ENCODE measurements around the gene DRP2. TPM values are rescaled to one million over a fixed set of nuclear protein-coding genes. Genes with fewer than 3 reads are reported as not detected.
"Not testable (repeated sequence)": the region's sequence is repeated elsewhere in the genome, so short reads cannot be mapped to it uniquely, and the experiment has no call there.

DRP2 gene
- total RNA-seq, 6 donors from 2014 or later: 0.07 TPM; not detected in 5

DNA sequence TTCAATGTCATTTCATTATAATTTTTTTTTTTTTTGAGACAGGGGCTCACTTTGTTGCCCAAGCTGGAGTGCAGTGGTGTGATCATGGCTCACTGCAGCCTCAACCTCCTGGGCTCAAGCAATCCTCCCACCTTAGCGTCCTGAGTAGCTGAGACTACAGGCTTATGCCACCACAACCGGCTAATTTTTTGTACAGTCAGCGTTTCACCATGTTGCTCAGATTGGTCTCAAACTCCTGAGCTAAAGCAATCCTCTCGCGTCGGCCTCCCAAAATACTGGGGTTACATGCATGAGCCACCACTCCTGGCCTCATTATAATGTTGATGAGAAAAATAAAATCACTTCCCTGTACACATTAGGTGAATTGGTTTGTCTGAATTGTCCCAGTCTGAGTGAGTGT is 54.6 kb downstream of the DRP2 start:
- Histone ChIP-seq H3K4me3 (no peak overlapping the region), H3K9me3 (no peaks in the 10 kb centered on the region), H3K4me1 (no peaks in the 10 kb centered on the region), H3K27me3 (no peaks in the 10 kb centered on the region), H3K27ac (no peak overlapping the region), H3K36me3 (no peaks in the 10 kb centered on the region)
- DNase-seq: no peak
- no peak for ATAC-seq (ENCODE audit: low FRiP score in 2 of 2)
- 79 to 92% methylated on average over 6 of the region's 6 CpGs for WGBS, 2 donors
- TF ChIP-seq, protein P1, sequence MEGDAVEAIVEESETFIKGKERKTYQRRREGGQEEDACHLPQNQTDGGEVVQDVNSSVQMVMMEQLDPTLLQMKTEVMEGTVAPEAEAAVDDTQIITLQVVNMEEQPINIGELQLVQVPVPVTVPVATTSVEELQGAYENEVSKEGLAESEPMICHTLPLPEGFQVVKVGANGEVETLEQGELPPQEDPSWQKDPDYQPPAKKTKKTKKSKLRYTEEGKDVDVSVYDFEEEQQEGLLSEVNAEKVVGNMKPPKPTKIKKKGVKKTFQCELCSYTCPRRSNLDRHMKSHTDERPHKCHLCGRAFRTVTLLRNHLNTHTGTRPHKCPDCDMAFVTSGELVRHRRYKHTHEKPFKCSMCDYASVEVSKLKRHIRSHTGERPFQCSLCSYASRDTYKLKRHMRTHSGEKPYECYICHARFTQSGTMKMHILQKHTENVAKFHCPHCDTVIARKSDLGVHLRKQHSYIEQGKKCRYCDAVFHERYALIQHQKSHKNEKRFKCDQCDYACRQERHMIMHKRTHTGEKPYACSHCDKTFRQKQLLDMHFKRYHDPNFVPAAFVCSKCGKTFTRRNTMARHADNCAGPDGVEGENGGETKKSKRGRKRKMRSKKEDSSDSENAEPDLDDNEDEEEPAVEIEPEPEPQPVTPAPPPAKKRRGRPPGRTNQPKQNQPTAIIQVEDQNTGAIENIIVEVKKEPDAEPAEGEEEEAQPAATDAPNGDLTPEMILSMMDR (IDR thresholded peaks at IDR 0.05): no peak
- no peak for TF ChIP-seq POLR2AphosphoS5 (IDR thresholded peaks at IDR 0.05)
- no peak for TF ChIP-seq POLR2A (IDR thresholded peaks at IDR 0.05)
- no peak for TF ChIP-seq EP300 (IDR thresholded peaks at IDR 0.05)

DNA sequence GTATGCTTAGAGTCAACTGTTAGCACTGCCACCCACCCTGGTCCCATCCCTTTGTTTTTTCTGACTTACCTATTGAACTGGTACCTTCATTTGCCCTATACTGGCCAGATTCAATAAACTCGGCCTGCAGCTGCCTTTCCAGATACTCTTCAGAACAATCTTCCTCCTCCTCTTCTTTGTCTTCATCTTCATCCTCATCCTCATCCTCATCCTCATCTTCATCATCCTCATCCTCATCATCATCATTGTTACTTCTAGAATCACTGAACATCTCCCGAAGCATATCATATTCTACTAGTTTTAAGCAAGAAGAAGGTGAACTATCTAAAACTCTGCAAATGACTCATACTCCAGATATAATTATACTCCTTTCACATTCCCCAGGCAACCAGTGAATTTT is 56.7 kb downstream of the DRP2 start:
- Histone ChIP-seq H3K27me3 (no peaks in the 10 kb centered on the region), H3K4me1 (no peaks in the 10 kb centered on the region), H3K9me3 (no peaks in the 10 kb centered on the region), H3K4me3 (no peak overlapping the region), H3K27ac (no peak overlapping the region), H3K36me3 (no peaks in the 10 kb centered on the region)
- no peak for DNase-seq
- 77 to 94% methylated on average over 2 of the region's 2 CpGs for WGBS, 2 donors
- no peak for ATAC-seq (ENCODE audit: low FRiP score in 2 of 2)
- TF ChIP-seq, protein P1 (IDR thresholded peaks at IDR 0.05): no peak
- TF ChIP-seq POLR2AphosphoS5 (IDR thresholded peaks at IDR 0.05): no peak
- TF ChIP-seq EP300 (IDR thresholded peaks at IDR 0.05): no peak
- TF ChIP-seq POLR2A (IDR thresholded peaks at IDR 0.05): no peak

DNA sequence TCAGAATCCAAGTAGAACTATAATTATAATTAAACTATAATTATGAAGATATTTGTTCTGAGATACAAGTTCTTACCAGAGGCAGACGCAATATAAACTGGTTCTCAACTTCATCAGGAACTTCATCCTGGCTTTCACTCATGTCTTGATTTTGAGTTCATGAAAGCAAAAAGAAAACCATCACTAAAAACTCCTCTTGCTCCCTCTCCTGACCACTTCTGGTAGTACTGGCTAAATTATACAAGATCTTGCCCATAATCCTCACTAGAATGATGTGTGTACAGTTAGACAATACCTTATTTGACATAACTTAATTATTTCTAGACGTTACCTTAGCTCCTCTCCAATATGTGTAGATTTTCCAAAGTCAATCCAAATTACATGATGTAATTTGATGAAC is 67.8 kb downstream of the DRP2 start:
- DNase-seq: no peak
- ATAC-seq (ENCODE audit: low FRiP score in 2 of 2): peak in 1 of 2 donors; percentile 42
- Histone ChIP-seq H3K9me3 (no peaks in the 10 kb centered on the region), H3K27me3 (no peaks in the 10 kb centered on the region), H3K4me3 (no peak overlapping the region), H3K4me1 (peaks cover 0 to 6% (median 0%) of the 10 kb centered on the region in 4 donors), H3K27ac (no peak overlapping the region), H3K36me3 (no peaks in the 10 kb centered on the region)
- 2 to 9% methylated on average over 2 of the region's 2 CpGs for WGBS, 2 donors
- TF ChIP-seq, protein P1 (IDR thresholded peaks at IDR 0.05): peak in 5 of 6 experiments; percentile 39 to 64 (median 51)
- no peak for TF ChIP-seq EP300 (IDR thresholded peaks at IDR 0.05)

DNA sequence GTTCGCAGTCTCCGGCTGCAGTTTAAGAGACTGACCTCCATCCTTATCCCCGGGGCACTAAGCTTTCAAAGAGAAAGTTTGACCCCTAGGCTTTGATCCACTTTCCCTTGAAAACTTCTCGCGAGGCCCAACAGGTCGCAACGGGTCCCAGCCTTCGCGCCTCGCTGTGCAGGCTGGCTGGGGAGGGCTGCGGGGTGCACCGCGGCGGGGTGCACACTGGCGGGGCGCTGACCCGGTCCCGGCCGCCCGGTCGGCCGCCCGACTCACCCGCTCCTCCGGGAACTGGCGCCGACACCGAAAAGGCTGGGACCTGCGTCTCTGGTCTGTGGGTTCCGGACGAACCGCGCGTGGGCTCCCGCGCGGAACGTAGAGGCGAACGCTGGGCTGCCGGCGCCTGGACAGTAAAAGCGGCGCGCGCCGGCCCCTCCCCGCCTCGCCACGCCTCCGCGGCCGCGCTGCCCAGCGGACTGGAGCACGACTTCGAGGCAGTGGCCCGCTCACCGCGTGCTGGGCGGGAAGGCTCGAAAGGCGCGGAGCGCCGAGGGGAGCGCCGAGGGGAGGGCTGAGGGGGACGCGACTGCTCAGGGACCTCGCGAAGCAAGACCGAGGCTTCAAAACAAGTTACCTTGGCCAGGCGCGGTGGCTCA is 71.5 kb downstream of the DRP2 start, which contains the start of gene TAF7L:
TAF7L (minus strand) TSS at position 378 of the 647 bp plus-strand sequence. CDS start 3,791 bp downstream, outside the sequence.
- no peaks in the 10 kb centered on the region for H3K27me3 ChIP-seq
- TF ChIP-seq EP300 (IDR thresholded peaks at IDR 0.05) (no peak), POLR2AphosphoS5 (IDR thresholded peaks at IDR 0.05) (no peak)
- TF ChIP-seq, protein P1 (IDR thresholded peaks at IDR 0.05): no peak
- ATAC-seq (ENCODE audit: low FRiP score in 2 of 2) (no peak), DNase-seq (peak in 1 of 2 donors; percentile 82)
- no peak within 1 kb of the TSS for H3K27ac ChIP-seq
- H3K4me1 ChIP-seq: peaks cover 0 to 6% (median 0%) of the 10 kb centered on the region in 4 donors
- no peaks in the 10 kb centered on the region for H3K9me3 ChIP-seq
- no peaks in the 10 kb centered on the region for H3K36me3 ChIP-seq
- H3K4me3 ChIP-seq: peak within 1 kb of the TSS in 2 of 4 donors; percentile 13 to 25
- WGBS, 2 donors: 53 to 60% methylated on average over 3 to 59 of the region's 75 CpGs

DNA sequence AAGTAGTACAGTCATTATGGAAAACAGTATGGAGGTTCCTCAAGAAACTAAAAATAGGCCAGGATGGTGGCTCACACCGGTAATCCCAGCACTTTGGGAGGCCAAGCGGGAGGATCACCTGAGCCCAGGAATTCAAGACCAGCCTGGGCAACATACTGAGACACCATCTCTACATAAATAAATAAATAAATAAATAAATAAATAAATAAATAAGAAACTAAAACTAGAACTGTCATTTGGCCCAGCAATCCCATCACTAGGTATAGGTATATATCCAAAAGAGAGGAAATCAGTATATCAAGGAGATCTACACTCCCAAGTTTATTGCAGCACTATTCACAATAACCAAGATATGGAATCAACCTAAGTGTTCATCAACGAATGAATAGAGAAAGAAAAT is 76.0 kb downstream of the DRP2 start:
- not testable (repeated sequence) for ATAC-seq (ENCODE audit: low FRiP score in 2 of 2); H3K27ac ChIP-seq; H3K27me3 ChIP-seq; H3K4me3 ChIP-seq; DNase-seq; H3K36me3 ChIP-seq; H3K4me1 ChIP-seq; H3K9me3 ChIP-seq
- 92 to 96% methylated on average over 3 of the region's 3 CpGs for WGBS, 2 donors
